GM10266 (cell line): ENCODE results near the gene TERF2IP.

Experiments
- DNase-seq: peaks from one replicate; pipeline ENCODE4 v3.0.0; 2012; ENCODE audit errors: extremely low spot score
- CTCF ChIP-seq: IDR thresholded peaks from 2 replicates; pipeline ENCODE4 v1.5.1; 2012; ENCODE audit warnings: mild to moderate bottlenecking, low read depth; ENCODE audit not compliant: control insufficient read depth, insufficient read depth; ENCODE audit errors: missing control alignments

TERF2IP gene

DNA sequence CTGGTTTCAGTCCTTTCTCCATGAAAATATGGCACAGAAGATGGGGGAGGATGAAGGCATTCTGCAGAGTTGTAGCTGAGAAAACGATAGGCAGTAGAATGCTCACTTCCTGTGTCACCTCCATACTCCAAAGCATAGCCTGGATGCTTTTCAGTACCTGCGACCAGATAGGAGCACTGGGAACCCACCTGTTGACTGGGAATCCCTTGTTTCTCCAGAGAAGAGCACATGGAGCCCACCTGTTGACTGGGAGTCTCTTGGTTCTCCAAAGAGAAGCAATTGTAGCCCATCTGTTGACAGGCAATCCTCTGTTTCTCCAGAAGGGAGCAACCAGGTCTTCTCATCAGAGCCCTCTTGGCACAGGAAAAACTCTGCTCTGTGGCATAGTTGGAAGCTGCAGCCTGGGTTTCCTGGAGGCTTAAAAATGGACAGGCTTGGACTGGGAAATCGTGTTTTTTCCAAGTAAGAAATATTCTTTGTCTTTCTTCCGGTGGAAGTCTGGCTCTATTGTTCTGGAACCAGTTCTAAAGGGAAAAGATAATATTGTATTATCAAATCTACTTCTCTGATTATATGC is 13.2 kb downstream of the TERF2IP start:
- no peak for TF ChIP-seq CTCF
- no peak for DNase-seq

DNA sequence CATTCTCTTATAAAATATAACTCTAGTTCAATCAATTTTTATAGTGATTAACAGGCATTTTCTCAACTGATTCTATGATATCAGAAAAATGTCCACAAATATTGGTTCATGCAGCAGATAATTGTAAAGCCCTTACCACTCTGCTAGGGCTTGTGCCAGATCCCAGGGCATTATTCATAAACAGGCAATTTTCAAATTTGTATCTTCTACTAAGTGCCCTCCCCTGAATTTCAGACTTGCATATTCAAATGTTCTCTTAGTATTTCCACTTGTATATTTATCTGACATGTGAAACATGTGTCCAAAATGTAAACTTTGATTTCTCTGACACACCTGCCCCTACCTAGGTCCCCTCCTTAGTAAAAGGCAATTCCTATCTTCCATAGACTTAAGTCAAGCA is 19.9 kb downstream of the TERF2IP start:
- no peak for TF ChIP-seq CTCF
- no peak for DNase-seq

GRCh38 chr16:75676909-75677308 is 29.3 kb downstream of the TERF2IP start, which contains the start of gene CPHXL2:
CPHXL2 (minus strand) TSS chr16:75677009; CDS start chr16:75676999, 10 bp downstream.
- TF ChIP-seq CTCF, result no peak
- DNase-seq, result no peak

GRCh38 chr16:75679366-75679765 is 31.8 kb downstream of the TERF2IP start:
- no peak for TF ChIP-seq CTCF
- no peak for DNase-seq

DNA sequence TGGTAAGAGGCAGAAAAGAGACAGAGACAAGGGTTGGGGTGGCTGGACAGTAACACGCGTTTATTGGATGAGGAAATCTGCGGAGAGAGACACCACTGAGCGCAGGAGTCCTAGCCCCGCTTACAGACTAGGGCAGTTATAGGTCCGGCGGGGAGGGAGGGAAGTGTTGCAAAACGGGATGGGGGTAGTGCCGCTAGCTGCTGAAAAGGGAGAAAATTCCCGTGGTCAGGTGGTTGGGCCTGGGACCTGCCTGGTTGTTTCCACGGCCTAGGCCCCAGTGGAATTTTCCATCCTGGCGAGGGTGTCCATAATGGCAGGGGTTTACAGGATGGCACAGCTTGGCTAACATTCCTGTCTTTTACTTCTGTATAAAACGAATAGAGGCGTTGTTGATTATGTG is 34.7 kb downstream of the TERF2IP start:
- TF ChIP-seq CTCF, result no peak
- DNase-seq, result no peak

DNA sequence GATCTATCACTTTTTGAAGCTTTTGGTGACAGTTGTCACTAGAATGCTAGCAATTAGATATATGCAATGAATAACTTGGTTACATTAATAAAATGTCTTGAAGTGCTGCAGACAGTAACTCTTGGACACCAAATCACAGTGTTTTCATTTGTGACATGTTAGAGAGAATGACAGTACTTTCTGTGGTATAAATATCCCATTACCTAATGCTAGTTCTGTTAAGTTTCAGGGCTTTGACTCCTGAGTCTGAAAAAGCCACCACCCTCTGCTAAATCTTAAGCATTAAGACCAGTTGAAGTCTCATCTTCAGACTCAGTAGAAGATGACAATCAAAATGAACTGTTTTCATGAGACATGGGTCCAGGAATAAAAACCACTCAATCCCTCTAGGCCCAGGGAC is 39.8 kb downstream of the TERF2IP start:
- no peak for DNase-seq
- TF ChIP-seq CTCF, result no peak

DNA sequence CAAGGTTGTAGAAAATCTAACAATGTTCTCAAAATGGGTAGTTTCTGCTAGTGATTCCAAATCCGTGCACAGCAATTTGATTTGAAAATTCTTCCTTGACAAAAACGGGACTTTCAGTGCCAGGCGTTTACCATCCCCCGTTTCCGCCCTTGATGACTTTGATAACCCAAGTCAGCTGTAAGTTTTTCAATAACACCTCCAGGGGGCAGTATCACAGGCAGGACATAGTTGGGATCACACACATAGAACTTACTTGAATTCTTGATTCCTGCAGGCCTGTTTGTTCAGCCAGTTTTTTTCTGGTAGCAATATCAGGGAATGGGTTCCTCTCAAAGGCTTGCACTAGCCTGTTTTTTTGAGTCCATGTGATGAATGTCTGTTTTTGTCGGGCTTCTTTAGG is 48.1 kb downstream of the TERF2IP start:
- DNase-seq, result no peak
- TF ChIP-seq CTCF, result no peak
